C4-2B (cell line): ENCODE data around the gene VDAC2.

Experiments used
- ZFX ChIP-seq: fragments of 450-650 bp; IDR thresholded peaks from 2 replicates; pipeline ENCODE4 v1.6.1; 2017
- TF ChIP-seq, protein P1 (sequence below): fragments of 450-650 bp; conservative IDR thresholded peaks from 2 replicates; pipeline ENCODE4 v1.5.1; 2017; ENCODE audit warnings: mild to moderate bottlenecking

DNA sequence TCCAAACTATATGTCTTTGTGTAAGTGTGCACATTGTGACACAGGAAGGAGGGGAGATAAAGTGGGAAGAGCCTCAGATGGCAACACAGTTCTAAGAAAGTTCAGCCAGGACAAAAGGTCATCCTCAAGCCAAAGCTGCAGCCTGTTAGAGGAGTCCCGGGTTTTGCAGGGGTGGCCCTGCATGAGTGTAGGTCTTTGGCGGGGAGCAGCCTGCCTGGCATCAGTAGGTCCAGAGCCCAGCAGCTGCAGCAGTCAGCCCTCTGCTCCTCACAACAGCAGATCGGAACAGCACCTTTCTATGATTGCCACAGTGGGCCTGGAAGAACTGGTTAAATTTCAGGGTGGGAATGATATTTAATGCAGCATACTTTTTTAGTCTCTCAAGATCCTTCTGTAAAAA, 13.5 kb upstream of the VDAC2 start:
- TF ChIP-seq, protein P1, sequence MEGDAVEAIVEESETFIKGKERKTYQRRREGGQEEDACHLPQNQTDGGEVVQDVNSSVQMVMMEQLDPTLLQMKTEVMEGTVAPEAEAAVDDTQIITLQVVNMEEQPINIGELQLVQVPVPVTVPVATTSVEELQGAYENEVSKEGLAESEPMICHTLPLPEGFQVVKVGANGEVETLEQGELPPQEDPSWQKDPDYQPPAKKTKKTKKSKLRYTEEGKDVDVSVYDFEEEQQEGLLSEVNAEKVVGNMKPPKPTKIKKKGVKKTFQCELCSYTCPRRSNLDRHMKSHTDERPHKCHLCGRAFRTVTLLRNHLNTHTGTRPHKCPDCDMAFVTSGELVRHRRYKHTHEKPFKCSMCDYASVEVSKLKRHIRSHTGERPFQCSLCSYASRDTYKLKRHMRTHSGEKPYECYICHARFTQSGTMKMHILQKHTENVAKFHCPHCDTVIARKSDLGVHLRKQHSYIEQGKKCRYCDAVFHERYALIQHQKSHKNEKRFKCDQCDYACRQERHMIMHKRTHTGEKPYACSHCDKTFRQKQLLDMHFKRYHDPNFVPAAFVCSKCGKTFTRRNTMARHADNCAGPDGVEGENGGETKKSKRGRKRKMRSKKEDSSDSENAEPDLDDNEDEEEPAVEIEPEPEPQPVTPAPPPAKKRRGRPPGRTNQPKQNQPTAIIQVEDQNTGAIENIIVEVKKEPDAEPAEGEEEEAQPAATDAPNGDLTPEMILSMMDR: no peak
- no peak for TF ChIP-seq ZFX
